ENCODE data around the gene CHST15. TPM values are rescaled to one million over a fixed set of nuclear protein-coding genes. Genes with fewer than 3 reads are reported as not detected.

CHST15 gene
- total and polyA plus RNA-seq, 4 donors: 5.4 to 45.3 (median 36.7) TPM

- H3K9me3 ChIP-seq (ENCODE audit: control insufficient read depth in 4 of 4, insufficient read depth in 3 of 4, low read length in 3 of 4): peaks cover 0 to 2% (median 0%) of the 10 kb centered on the region in 4 donors
- H3K27ac ChIP-seq (ENCODE audit: low read depth in 1 of 2, low read length in 1 of 2): no peak overlapping the region
- peaks cover 0 to 19% (median 0%) of the 10 kb centered on the region in 4 donors for H3K36me3 ChIP-seq (ENCODE audit: control insufficient read depth in 4 of 4, insufficient read depth in 4 of 4, low read length in 4 of 4)
- peaks cover 0 to 16% (median 12%) of the 10 kb centered on the region in 5 donors for H3K4me1 ChIP-seq (ENCODE audit: control insufficient read depth in 5 of 5, insufficient read depth in 5 of 5, low read length in 5 of 5)
- 58 to 68% methylated on average over 8 of the region's 8 CpGs for WGBS, 2 donors
- no peak for TF ChIP-seq CTCF (IDR thresholded peaks at IDR 0.05; ENCODE audit: control extremely low read depth, extremely low read depth)
- H3K27me3 ChIP-seq (ENCODE audit: control insufficient read depth in 3 of 3, insufficient read depth in 3 of 3, low read length in 2 of 3): no peaks in the 10 kb centered on the region
- DNase-seq (no peak), ATAC-seq (ENCODE audit: insufficient read depth, low FRiP score) (no peak)
- H3K4me3 ChIP-seq: no peak overlapping the region
- H3K9ac ChIP-seq (ENCODE audit: insufficient read depth in 1 of 2, low read length in 2 of 2): no peak overlapping the region
These were observed 55.6 kb downstream of the CHST15 start for GRCh38 chr10:124037784-124038183.

DNA sequence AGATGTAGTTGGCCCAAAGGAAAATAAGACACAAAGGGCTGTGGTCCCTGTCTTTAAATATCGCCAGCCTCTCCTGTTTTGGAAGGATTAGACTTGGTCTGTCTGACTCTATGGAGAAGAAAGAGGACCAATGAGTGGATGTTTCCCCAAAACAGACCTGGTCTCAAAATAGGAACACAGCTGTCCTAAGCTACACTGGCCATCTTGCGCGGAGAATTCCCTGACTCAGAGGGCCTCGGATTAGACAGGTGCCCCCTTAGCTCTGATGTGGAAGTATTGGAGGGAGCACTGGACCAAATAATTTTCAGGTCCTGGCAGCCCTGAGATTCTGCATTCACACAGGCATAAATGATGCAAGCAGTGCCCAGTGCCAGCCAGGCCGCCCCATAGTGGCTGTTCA, 56.1 kb downstream of the CHST15 start:
- no peak for DNase-seq
- no peak overlapping the region for H3K27ac ChIP-seq (ENCODE audit: low read depth in 1 of 2, low read length in 1 of 2)
- no peak for ATAC-seq (ENCODE audit: insufficient read depth, low FRiP score)
- peaks cover 0 to 16% (median 0%) of the 10 kb centered on the region in 4 donors for H3K36me3 ChIP-seq (ENCODE audit: control insufficient read depth in 4 of 4, insufficient read depth in 4 of 4, low read length in 4 of 4)
- WGBS, 2 donors: 79 to 89% methylated on average over 5 of the region's 5 CpGs
- no peak overlapping the region for H3K9ac ChIP-seq (ENCODE audit: insufficient read depth in 1 of 2, low read length in 2 of 2)
- no peaks in the 10 kb centered on the region for H3K27me3 ChIP-seq (ENCODE audit: control insufficient read depth in 3 of 3, insufficient read depth in 3 of 3, low read length in 2 of 3)
- no peak overlapping the region for H3K4me3 ChIP-seq
- TF ChIP-seq CTCF (IDR thresholded peaks at IDR 0.05; ENCODE audit: control extremely low read depth, extremely low read depth): no peak
- H3K4me1 ChIP-seq (ENCODE audit: control insufficient read depth in 5 of 5, insufficient read depth in 5 of 5, low read length in 5 of 5): peaks cover 0 to 21% (median 12%) of the 10 kb centered on the region in 5 donors
- peaks cover 0 to 2% (median 0%) of the 10 kb centered on the region in 4 donors for H3K9me3 ChIP-seq (ENCODE audit: control insufficient read depth in 4 of 4, insufficient read depth in 3 of 4, low read length in 3 of 4)

- 97% methylated on average over 8 of the region's 8 CpGs for WGBS, 2 donors
- H3K9ac ChIP-seq (ENCODE audit: insufficient read depth in 1 of 2, low read length in 2 of 2): no peak overlapping the region
- DNase-seq (no peak), ATAC-seq (ENCODE audit: insufficient read depth, low FRiP score) (no peak)
- no peaks in the 10 kb centered on the region for H3K27me3 ChIP-seq (ENCODE audit: control insufficient read depth in 3 of 3, insufficient read depth in 3 of 3, low read length in 2 of 3)
- H3K4me1 ChIP-seq (ENCODE audit: control insufficient read depth in 5 of 5, insufficient read depth in 5 of 5, low read length in 5 of 5): peaks cover 0 to 26% (median 12%) of the 10 kb centered on the region in 5 donors
- peaks cover 0 to 12% (median 0%) of the 10 kb centered on the region in 4 donors for H3K36me3 ChIP-seq (ENCODE audit: control insufficient read depth in 4 of 4, insufficient read depth in 4 of 4, low read length in 4 of 4)
- H3K4me3 ChIP-seq: no peak overlapping the region
- no peak for TF ChIP-seq CTCF (IDR thresholded peaks at IDR 0.05; ENCODE audit: control extremely low read depth, extremely low read depth)
- H3K27ac ChIP-seq (ENCODE audit: low read depth in 1 of 2, low read length in 1 of 2): no peak overlapping the region
- peaks cover 0 to 2% (median 0%) of the 10 kb centered on the region in 4 donors for H3K9me3 ChIP-seq (ENCODE audit: control insufficient read depth in 4 of 4, insufficient read depth in 3 of 4, low read length in 3 of 4)
These were observed 56.7 kb downstream of the CHST15 start for GRCh38 chr10:124036746-124037145.
